ENCODE data around the gene CUEDC2.

CUEDC2 gene

GRCh38 chr10:102398172-102399020, 34.0 kb downstream of the CUEDC2 start:
- POLR2A ChIA-PET: interaction anchor here (0.6 to 1.1 kb wide), 2 partner anchors 19 to 229 kb away, joined by 4 to 5 read pairs; no protein-coding TSS in a partner anchor
- no peak for DNase-seq (ENCODE audit: low read depth, low spot score)
- H3K4me3 ChIP-seq (ENCODE audit: low read depth, low read length): no peak overlapping the region
- CTCF ChIA-PET: interaction anchor here (0.7 to 16.2 kb wide), 27 partner anchors 8 to 275 kb away, joined by 3 to 407 read pairs (median 6); partner anchors contain the start of genes C10orf95, CUEDC2, ELOVL3 and FBXL15
- no peak for TF ChIP-seq CTCF (IDR thresholded peaks at IDR 0.05; ENCODE audit: insufficient read depth, low read length, missing control alignments)

GRCh38 chr10:102397222-102398171, 34.9 kb downstream of the CUEDC2 start:
- TF ChIP-seq CTCF (IDR thresholded peaks at IDR 0.05; ENCODE audit: insufficient read depth, low read length, missing control alignments): no peak
- CTCF ChIA-PET: interaction anchor here (0.7 to 16.2 kb wide), 15 partner anchors 7 to 229 kb away, joined by 3 to 407 read pairs (median 14); partner anchors contain the start of genes C10orf95, ELOVL3, FBXL15 and PSD
- POLR2A ChIA-PET: no interaction called here
- no peak overlapping the region for H3K4me3 ChIP-seq (ENCODE audit: low read depth, low read length)
- DNase-seq (ENCODE audit: low read depth, low spot score): no peak

DNA sequence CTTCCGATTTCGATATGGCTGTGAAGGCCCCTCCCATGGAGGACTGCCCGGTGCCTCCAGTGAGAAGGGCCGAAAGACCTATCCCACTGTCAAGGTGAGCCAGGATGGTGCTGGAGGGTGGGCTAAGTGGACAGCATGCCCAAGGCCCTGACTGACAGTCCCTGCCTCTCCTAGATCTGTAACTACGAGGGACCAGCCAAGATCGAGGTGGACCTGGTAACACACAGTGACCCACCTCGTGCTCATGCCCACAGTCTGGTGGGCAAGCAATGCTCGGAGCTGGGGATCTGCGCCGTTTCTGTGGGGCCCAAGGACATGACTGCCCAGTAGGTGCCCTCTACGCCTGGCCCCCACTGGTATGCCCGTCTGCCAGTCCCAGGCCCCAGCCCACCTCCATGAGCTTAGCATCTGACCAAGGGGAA, 35.6 kb downstream of the CUEDC2 start:
- no peak for TF ChIP-seq CTCF (IDR thresholded peaks at IDR 0.05; ENCODE audit: insufficient read depth, low read length, missing control alignments)
- CTCF ChIA-PET: interaction anchor here (0.9 to 16.2 kb wide), 12 partner anchors 9 to 228 kb away, joined by 3 to 407 read pairs (median 20); partner anchors contain the start of genes C10orf95, ELOVL3, FBXL15 and PSD
- H3K4me3 ChIP-seq (ENCODE audit: low read depth, low read length): peak overlapping the region; percentile 78
- POLR2A ChIA-PET: no interaction called here
- DNase-seq (ENCODE audit: low read depth, low spot score): no peak

DNA sequence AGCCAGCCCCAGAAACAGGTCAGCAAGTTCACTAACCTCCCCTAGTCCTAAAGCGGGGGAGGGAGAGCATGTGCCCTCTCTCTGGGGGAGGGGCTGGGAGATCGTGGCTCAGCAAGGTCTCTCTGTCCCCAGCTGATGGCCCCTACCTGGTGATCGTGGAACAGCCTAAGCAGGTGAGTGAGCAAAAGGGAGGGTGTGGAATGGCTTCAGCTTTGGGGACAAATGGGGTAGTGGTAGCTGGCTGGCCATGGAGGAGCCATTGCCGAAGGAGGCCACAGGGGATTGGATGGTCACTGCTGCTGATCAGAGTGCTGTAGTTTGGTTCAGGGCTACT, 36.1 kb downstream of the CUEDC2 start:
- no peak for TF ChIP-seq CTCF (IDR thresholded peaks at IDR 0.05; ENCODE audit: insufficient read depth, low read length, missing control alignments)
- ChIA-PET POLR2A (no interaction called here), CTCF (interaction anchor here (0.9 to 16.2 kb wide), 11 partner anchors 10 to 228 kb away, joined by 3 to 407 read pairs (median 8); partner anchors contain the start of genes ELOVL3, FBXL15 and PSD)
- no peak for DNase-seq (ENCODE audit: low read depth, low spot score)
- H3K4me3 ChIP-seq (ENCODE audit: low read depth, low read length): peak overlapping the region; percentile 78

DNA sequence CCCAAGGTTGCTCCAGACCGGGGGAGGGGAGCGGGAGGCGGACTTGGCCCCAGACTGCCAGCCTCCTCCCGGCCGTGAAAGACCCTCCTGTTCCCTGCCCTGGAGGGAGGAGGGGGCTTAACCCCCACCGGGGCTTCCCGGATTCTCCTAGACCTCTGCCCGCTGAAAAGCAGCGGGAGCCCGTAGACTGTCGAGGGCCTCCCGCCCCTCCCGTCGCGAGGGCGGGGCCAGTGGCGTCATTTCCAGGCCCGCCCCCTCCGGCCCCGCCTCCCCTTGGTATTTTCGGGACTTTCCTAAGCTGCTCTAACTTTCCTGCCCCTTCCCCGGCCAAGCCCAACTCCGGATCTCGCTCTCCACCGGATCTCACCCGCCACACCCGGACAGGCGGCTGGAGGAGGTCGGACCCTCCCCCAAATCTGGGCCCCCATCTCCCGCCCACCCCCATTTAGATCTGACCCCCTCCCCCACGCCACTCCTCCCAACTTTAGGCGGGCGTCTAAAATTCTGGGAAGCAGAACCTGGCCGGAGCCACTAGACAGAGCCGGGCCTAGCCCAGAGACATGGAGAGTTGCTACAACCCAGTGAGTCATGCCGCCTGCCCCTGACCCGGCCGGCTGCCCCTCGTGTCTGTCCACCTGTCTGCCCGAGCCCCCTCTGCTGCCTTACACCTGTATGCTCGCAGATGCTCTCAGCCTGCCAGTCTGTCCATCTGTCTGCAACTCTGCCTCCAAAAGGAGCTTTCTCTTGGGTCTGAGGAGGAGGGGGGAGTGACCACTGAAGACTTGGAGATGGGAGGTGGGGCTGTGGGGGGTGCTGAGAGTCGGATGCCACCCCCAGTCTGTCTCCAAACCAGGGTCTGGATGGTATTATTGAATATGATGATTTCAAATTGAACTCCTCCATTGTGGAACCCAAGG, 36.7 kb downstream of the CUEDC2 start, which contains the start of gene NFKB2:
Gene NFKB2 (plus strand): TSS at position 306 of the 917 bp plus-strand sequence. CDS start 255 bp downstream, at position 561.
- ChIA-PET CTCF (interaction anchor here (0.6 to 16.2 kb wide), 16 partner anchors 9 to 227 kb away, joined by 3 to 407 read pairs (median 16); partner anchors contain the start of genes ELOVL3, FBXL15 and PSD), POLR2A (interaction anchor here (1.0 kb wide), 1 partner anchor 165 kb away, joined by 3 read pairs; no protein-coding TSS in a partner anchor)
- peak within 1 kb of the TSS; percentile 78 for H3K4me3 ChIP-seq (ENCODE audit: low read depth, low read length)
- TF ChIP-seq CTCF (IDR thresholded peaks at IDR 0.05; ENCODE audit: insufficient read depth, low read length, missing control alignments): no peak
- DNase-seq (ENCODE audit: low read depth, low spot score): no peak
